HG03469 (cell line): ENCODE data around the gene TMEM52B.

Experiments
- ATAC-seq: cut with Tn5 transposase; IDR thresholded peaks from one replicate; pipeline ENCODE4 v1.9.1; 2021; ENCODE audit warnings: mild to moderate bottlenecking, moderate library complexity, moderate number of reproducible peaks; ENCODE audit not compliant: unreplicated experiment

The TMEM52B gene

DNA sequence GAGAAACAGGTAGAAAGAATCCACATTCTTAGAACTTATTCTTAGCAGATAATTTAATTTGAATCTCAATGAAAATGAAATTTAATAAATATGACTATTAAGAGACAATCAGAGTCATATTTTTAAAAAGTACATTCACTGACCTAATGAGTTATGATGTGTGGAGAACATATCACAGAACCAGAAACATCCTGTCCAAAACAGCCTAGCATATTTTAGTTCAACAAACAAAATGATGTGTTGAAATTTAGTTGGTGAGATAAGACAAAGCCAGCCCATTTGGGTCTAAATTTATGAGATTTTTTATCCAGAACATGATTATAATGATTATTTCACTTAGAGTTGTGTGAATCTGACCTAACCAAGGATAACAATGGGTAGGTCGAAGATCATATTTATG lies 59.7 kb downstream of the TMEM52B start:
- no peak for ATAC-seq

DNA sequence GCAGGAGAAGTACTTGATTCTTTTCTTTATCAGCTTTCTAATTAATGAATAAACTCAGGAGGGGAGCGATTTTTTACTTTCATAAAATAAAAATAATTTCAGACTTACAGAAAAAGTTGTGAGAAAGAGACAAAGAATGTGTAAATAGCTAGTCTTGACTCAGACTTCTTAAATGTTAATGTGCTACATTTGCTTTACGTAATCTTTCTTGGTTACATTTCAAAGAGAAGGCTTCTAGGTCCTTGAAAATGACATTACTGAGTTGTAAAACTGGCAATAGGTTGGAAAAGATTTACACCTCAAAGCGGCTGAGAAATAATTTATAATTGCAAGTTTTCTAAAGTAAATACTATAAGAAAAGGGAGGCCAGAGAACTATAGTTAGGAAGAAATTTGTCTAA lies 62.5 kb downstream of the TMEM52B start:
- ATAC-seq: no peak
